SK-N-SH treated with all-trans-retinoic acid at 6 μM for 48 hours (cell line): ENCODE measurements around the gene PLS3.

Experiments
- ATAC-seq: fragments of 200-7000 bp; cut with Tn5 transposase; 3 replicates; pipeline ENCODE4 v1.9.1; 2020; ENCODE audit warnings: mild to moderate bottlenecking, moderate library complexity
- ARNTL ChIP-seq: fragments of 450-650 bp; formaldehyde crosslinking; IDR thresholded peaks from 2 replicates; pipeline ENCODE4 v1.5.0; 2020; ENCODE audit warnings: low read depth, mild to moderate bottlenecking, moderate library complexity, borderline replicate concordance
- BACH2 ChIP-seq: fragments of 250-450 bp; sonication (Bioruptor Pico); IDR thresholded peaks from 2 replicates; pipeline ENCODE4 v1.9.0; 2021; ENCODE audit warnings: mild to moderate bottlenecking, borderline replicate concordance
- ESRRG ChIP-seq: fragments of 250-450 bp; sonication (Bioruptor Pico); IDR thresholded peaks from 2 replicates; pipeline ENCODE4 v1.6.1; 2021; ENCODE audit warnings: mild to moderate bottlenecking
- GLIS3 ChIP-seq: fragments of 250-450 bp; sonication (Bioruptor Pico); IDR thresholded peaks from 2 replicates; pipeline ENCODE4 v1.5.0; 2020; ENCODE audit warnings: mild to moderate bottlenecking, moderate library complexity
- ISL1 ChIP-seq: fragments of 250-450 bp; sonication (Bioruptor Pico); IDR thresholded peaks from 2 replicates; pipeline ENCODE4 v2.1.2; 2022; ENCODE audit warnings: mild to moderate bottlenecking, moderate library complexity
- OSR1 ChIP-seq: fragments of 250-450 bp; sonication (Bioruptor Pico); IDR thresholded peaks from 2 replicates; pipeline ENCODE4 v1.8.0; 2022; ENCODE audit warnings: moderate library complexity, mild to moderate bottlenecking, inconsistent platforms
- PPARA ChIP-seq: fragments of 250-450 bp; sonication (Bioruptor Pico); IDR thresholded peaks from 2 replicates; pipeline ENCODE4 v1.5.0; 2020; ENCODE audit warnings: mild to moderate bottlenecking, borderline replicate concordance
- RARB ChIP-seq: fragments of 250-450 bp; sonication (Bioruptor Pico); IDR thresholded peaks from 2 replicates; pipeline ENCODE4 v1.8.0; 2021; ENCODE audit warnings: mild to moderate bottlenecking, moderate library complexity
- SNAI2 ChIP-seq: fragments of 250-450 bp; sonication (Bioruptor Pico); IDR thresholded peaks from 2 replicates; pipeline ENCODE4 v1.5.0; 2020; ENCODE audit warnings: mild to moderate bottlenecking, moderate library complexity
- TCF4 ChIP-seq: fragments of 250-450 bp; sonication (Bioruptor Pico); IDR thresholded peaks from 2 replicates; pipeline ENCODE4 v1.8.0; 2021; ENCODE audit warnings: mild to moderate bottlenecking, moderate library complexity, borderline replicate concordance
- TOX ChIP-seq: fragments of 250-450 bp; sonication (Bioruptor Pico); IDR thresholded peaks from 2 replicates; pipeline ENCODE4 v1.8.0; 2021; ENCODE audit warnings: mild to moderate bottlenecking, moderate library complexity, borderline replicate concordance
- ZC3H10 ChIP-seq: fragments of 250-450 bp; sonication (Bioruptor Pico); IDR thresholded peaks from 2 replicates; pipeline ENCODE4 v1.5.1; 2021; ENCODE audit warnings: mild to moderate bottlenecking, moderate library complexity
- ZFP3 ChIP-seq: fragments of 250-450 bp; sonication (Bioruptor Pico); IDR thresholded peaks from 2 replicates; pipeline ENCODE4 v1.5.0; 2020; ENCODE audit warnings: mild to moderate bottlenecking, moderate library complexity
- ZFP30 ChIP-seq: fragments of 450-650 bp; formaldehyde crosslinking; IDR thresholded peaks from 2 replicates; pipeline ENCODE4 v1.5.0; 2022; ENCODE audit warnings: mild to moderate bottlenecking, moderate library complexity
- ZNF565 ChIP-seq: fragments of 450-650 bp; formaldehyde crosslinking; conservative IDR thresholded peaks from 2 replicates; pipeline ENCODE4 v1.5.0; 2020; ENCODE audit warnings: low read depth, mild to moderate bottlenecking, moderate library complexity
- ZNF70 ChIP-seq: fragments of 450-650 bp; formaldehyde crosslinking; IDR thresholded peaks from 2 replicates; pipeline ENCODE4 v1.5.0; 2020; ENCODE audit warnings: mild to moderate bottlenecking, moderate library complexity
- TF ChIP-seq, protein P1 (sequence below): fragments of 250-450 bp; sonication (Bioruptor Pico); IDR thresholded peaks from 2 replicates; pipeline ENCODE4 v1.5.1; 2021; ENCODE audit warnings: mild to moderate bottlenecking, moderate library complexity
- TF ChIP-seq, protein P2 (sequence below): fragments of 250-450 bp; sonication (Bioruptor Pico); IDR thresholded peaks from 2 replicates; pipeline ENCODE4 v1.5.0; 2020; ENCODE audit warnings: mild to moderate bottlenecking, moderate library complexity
- TF ChIP-seq, protein P3 (sequence below): fragments of 250-450 bp; sonication (Bioruptor Pico); IDR thresholded peaks from 2 replicates; pipeline ENCODE4 v1.8.0; 2021; ENCODE audit warnings: low read depth, mild to moderate bottlenecking, moderate library complexity, borderline replicate concordance
- TF ChIP-seq, protein P4 (sequence below): fragments of 250-450 bp; sonication (Bioruptor Pico); IDR thresholded peaks from 2 replicates; pipeline ENCODE4 v1.8.0; 2020; ENCODE audit warnings: mild to moderate bottlenecking, moderate library complexity, borderline replicate concordance
- TF ChIP-seq, protein P5 (sequence below): fragments of 250-450 bp; sonication (Bioruptor Pico); IDR thresholded peaks from 2 replicates; pipeline ENCODE4 v1.5.1; 2020; ENCODE audit warnings: low read depth, mild to moderate bottlenecking, moderate library complexity

Gene PLS3

DNA sequence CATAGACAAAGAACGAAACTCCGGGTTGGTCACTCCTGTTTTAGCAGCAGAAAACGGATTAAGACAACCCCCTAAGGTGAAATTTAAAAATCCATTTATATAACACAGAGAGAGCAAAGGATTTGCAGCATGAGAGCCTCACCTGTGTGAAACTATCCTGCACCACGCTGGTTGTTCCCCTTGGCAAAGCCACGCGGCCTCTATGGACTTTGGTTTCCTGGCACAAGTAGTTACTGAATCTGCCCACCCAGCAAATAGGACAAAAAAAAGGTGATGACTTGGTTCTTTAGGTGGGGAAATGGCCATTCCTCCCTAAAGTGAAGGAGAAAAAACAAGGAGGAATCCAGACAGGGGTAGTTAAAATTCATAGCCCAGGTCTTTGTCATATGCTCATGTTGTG, 133.1 kb downstream of the PLS3 start:
- ATAC-seq: no peak
- TF ChIP-seq, protein P1, sequence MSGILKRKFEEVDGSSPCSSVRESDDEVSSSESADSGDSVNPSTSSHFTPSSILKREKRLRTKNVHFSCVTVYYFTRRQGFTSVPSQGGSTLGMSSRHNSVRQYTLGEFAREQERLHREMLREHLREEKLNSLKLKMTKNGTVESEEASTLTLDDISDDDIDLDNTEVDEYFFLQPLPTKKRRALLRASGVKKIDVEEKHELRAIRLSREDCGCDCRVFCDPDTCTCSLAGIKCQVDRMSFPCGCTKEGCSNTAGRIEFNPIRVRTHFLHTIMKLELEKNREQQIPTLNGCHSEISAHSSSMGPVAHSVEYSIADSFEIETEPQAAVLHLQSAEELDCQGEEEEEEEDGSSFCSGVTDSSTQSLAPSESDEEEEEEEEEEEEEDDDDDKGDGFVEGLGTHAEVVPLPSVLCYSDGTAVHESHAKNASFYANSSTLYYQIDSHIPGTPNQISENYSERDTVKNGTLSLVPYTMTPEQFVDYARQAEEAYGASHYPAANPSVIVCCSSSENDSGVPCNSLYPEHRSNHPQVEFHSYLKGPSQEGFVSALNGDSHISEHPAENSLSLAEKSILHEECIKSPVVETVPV (CRISPR knock-in tag): no peak
- TF ChIP-seq BACH2 (CRISPR knock-in tag): no peak
- TF ChIP-seq, protein P2, sequence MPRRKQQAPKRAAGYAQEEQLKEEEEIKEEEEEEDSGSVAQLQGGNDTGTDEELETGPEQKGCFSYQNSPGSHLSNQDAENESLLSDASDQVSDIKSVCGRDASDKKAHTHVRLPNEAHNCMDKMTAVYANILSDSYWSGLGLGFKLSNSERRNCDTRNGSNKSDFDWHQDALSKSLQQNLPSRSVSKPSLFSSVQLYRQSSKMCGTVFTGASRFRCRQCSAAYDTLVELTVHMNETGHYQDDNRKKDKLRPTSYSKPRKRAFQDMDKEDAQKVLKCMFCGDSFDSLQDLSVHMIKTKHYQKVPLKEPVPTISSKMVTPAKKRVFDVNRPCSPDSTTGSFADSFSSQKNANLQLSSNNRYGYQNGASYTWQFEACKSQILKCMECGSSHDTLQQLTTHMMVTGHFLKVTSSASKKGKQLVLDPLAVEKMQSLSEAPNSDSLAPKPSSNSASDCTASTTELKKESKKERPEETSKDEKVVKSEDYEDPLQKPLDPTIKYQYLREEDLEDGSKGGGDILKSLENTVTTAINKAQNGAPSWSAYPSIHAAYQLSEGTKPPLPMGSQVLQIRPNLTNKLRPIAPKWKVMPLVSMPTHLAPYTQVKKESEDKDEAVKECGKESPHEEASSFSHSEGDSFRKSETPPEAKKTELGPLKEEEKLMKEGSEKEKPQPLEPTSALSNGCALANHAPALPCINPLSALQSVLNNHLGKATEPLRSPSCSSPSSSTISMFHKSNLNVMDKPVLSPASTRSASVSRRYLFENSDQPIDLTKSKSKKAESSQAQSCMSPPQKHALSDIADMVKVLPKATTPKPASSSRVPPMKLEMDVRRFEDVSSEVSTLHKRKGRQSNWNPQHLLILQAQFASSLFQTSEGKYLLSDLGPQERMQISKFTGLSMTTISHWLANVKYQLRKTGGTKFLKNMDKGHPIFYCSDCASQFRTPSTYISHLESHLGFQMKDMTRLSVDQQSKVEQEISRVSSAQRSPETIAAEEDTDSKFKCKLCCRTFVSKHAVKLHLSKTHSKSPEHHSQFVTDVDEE (CRISPR knock-in tag): no peak
- TF ChIP-seq ZC3H10 (CRISPR knock-in tag): no peak
- TF ChIP-seq ZFP3: no peak
- no peak for TF ChIP-seq RARB (CRISPR knock-in tag)

DNA sequence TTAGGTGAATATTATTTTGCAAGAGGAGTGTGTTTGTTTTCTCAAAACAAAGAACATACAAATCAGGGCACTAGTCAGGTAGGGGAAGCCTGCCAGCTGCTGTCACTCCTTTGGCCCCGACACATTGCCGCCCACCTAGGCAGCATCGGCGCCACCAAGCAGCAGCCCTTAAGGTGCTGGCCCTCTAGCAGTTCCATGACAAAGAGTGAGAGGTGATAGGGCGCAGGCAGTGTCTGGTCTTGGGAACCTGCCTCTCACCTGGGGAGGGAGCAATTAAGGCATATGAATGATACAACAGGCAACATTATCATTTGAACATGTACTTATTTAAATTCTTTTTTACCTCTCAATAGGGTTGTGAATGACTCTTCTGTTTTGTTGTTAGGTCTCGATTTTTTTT, 135.1 kb downstream of the PLS3 start:
- ATAC-seq: no peak

DNA sequence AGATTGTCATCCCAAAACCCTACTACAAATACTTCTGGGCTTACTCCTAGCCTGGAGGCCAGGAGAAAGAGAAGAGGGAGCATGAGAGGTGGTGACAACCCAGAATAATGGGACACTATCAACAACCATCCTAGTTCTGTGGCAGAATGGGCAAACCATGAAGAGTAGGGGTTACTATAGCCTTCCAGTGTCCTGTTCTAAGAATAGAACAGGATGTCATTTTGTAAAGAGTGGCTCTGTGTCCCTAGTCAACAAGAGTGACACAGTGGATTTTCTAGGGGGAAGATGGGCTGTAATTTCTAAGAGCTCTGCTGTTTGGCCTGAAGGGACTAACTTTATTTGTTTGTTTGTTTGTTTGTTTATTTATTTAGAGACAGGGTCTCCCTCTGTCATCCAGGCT, 136.0 kb downstream of the PLS3 start:
- no peak for ATAC-seq
- no peak for TF ChIP-seq RARB (CRISPR knock-in tag)
- TF ChIP-seq TCF4 (CRISPR knock-in tag): no peak
- TF ChIP-seq BACH2 (CRISPR knock-in tag): no peak
- no peak for TF ChIP-seq ISL1 (CRISPR knock-in tag)
- no peak for TF ChIP-seq ZFP30 (CRISPR knock-in tag)
- TF ChIP-seq, protein P2 (CRISPR knock-in tag): no peak
- TF ChIP-seq, protein P3, sequence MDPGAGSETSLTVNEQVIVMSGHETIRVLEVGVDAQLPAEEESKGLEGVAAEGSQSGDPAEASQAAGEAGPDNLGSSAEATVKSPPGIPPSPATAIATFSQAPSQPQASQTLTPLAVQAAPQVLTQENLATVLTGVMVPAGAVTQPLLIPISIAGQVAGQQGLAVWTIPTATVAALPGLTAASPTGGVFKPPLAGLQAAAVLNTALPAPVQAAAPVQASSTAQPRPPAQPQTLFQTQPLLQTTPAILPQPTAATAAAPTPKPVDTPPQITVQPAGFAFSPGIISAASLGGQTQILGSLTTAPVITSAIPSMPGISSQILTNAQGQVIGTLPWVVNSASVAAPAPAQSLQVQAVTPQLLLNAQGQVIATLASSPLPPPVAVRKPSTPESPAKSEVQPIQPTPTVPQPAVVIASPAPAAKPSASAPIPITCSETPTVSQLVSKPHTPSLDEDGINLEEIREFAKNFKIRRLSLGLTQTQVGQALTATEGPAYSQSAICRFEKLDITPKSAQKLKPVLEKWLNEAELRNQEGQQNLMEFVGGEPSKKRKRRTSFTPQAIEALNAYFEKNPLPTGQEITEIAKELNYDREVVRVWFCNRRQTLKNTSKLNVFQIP (CRISPR knock-in tag): no peak
- no peak for TF ChIP-seq TOX (CRISPR knock-in tag)
- TF ChIP-seq PPARA (CRISPR knock-in tag): no peak
- no peak for TF ChIP-seq ZC3H10 (CRISPR knock-in tag)

More for the DNA sequence above, 135.1 kb downstream of the PLS3 start:
- TF ChIP-seq, protein P4, sequence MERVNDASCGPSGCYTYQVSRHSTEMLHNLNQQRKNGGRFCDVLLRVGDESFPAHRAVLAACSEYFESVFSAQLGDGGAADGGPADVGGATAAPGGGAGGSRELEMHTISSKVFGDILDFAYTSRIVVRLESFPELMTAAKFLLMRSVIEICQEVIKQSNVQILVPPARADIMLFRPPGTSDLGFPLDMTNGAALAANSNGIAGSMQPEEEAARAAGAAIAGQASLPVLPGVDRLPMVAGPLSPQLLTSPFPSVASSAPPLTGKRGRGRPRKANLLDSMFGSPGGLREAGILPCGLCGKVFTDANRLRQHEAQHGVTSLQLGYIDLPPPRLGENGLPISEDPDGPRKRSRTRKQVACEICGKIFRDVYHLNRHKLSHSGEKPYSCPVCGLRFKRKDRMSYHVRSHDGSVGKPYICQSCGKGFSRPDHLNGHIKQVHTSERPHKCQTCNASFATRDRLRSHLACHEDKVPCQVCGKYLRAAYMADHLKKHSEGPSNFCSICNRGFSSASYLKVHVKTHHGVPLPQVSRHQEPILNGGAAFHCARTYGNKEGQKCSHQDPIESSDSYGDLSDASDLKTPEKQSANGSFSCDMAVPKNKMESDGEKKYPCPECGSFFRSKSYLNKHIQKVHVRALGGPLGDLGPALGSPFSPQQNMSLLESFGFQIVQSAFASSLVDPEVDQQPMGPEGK (CRISPR knock-in tag): no peak
- TF ChIP-seq ISL1 (CRISPR knock-in tag): no peak
- TF ChIP-seq, protein P5, sequence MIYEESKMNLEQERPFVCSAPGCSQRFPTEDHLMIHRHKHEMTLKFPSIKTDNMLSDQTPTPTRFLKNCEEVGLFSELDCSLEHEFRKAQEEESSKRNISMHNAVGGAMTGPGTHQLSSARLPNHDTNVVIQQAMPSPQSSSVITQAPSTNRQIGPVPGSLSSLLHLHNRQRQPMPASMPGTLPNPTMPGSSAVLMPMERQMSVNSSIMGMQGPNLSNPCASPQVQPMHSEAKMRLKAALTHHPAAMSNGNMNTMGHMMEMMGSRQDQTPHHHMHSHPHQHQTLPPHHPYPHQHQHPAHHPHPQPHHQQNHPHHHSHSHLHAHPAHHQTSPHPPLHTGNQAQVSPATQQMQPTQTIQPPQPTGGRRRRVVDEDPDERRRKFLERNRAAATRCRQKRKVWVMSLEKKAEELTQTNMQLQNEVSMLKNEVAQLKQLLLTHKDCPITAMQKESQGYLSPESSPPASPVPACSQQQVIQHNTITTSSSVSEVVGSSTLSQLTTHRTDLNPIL (CRISPR knock-in tag): no peak
- no peak for TF ChIP-seq TCF4 (CRISPR knock-in tag)
- no peak for TF ChIP-seq OSR1 (CRISPR knock-in tag)
- TF ChIP-seq, protein P2 (CRISPR knock-in tag): no peak
- no peak for TF ChIP-seq ZNF70 (CRISPR knock-in tag)
- TF ChIP-seq RARB (CRISPR knock-in tag): no peak
- no peak for TF ChIP-seq ZFP30 (CRISPR knock-in tag)
- TF ChIP-seq SNAI2 (CRISPR knock-in tag): no peak
- TF ChIP-seq ARNTL (CRISPR knock-in tag): no peak
- TF ChIP-seq GLIS3 (CRISPR knock-in tag): no peak
- no peak for TF ChIP-seq ZNF565
- TF ChIP-seq TOX (CRISPR knock-in tag): no peak
- no peak for TF ChIP-seq PPARA (CRISPR knock-in tag)
- TF ChIP-seq BACH2 (CRISPR knock-in tag): no peak
- TF ChIP-seq ZC3H10 (CRISPR knock-in tag): no peak
- TF ChIP-seq ESRRG (CRISPR knock-in tag): no peak
